HepG2 (cell line): ENCODE data around the gene DBN1. TPM values are rescaled to one million over a fixed set of nuclear protein-coding genes. Genes with fewer than 3 reads are reported as not detected.

ENCODE experiments used
- TIGD3 ChIP-seq: sonication (generic); formaldehyde crosslinking; IDR thresholded peaks from 2 replicates; pipeline ENCODE4 v1.5.1; 2020; ENCODE audit warnings: mild to moderate bottlenecking, missing genetic modification reagents, borderline replicate concordance
- ZNF407 ChIP-seq: sonication (generic); formaldehyde crosslinking; IDR thresholded peaks from one replicate; pipeline ENCODE4 v1.5.1; 2020; ENCODE audit warnings: mild to moderate bottlenecking, missing genetic modification reagents; ENCODE audit errors: not compliant biosample characterization
- polyA plus RNA-seq, 8 experiments: library from polyadenylated mRNA; depleted of rRNA in 3 of 8; stranded (reverse) in 7 of 8; unstranded in 1 of 8; fragments of >200 nt; fragmentation: Illumina TruSeq in 4 of 8; extraction: Trizol in 4 of 8; gene quantifications; 2 replicates each; pipeline versions ENCODE4 v1.2.1 to v1.2.3, GENCODE V29; 2011 to 2016; ENCODE audit warnings: low read depth in 4 of 8, missing spikeins in 1 of 8, mixed read lengths in 1 of 8; ENCODE audit not compliant: insufficient read depth in 1 of 8
- total RNA-seq, 5 experiments: library from RNA; depleted of rRNA; stranded (reverse); fragments of >200 nt; fragmentation: Illumina TruSeq; extraction: Trizol; gene quantifications; 2 replicates each; pipeline ENCODE4 v1.2.3, GENCODE V29; 2016; ENCODE audit warnings: low read depth in 1 of 5

Gene DBN1
- total and polyA plus RNA-seq, 2 of the 13 experiments (the other 11 are each of a cell fraction or from before 2014, with no cell fraction given) = 27.0 to 37.3 TPM

- TF ChIP-seq ZNF407 (CRISPR knock-in tag) (no peak), TIGD3 (CRISPR knock-in tag) (no peak)
- TF ChIP-seq, all 625 proteins: peak for 0
Observed at GRCh38 chr5:177490311-177490991, 17.0 kb upstream of the DBN1 start (continued).
